ENCODE results near the gene KRT34.

Gene KRT34

DNA sequence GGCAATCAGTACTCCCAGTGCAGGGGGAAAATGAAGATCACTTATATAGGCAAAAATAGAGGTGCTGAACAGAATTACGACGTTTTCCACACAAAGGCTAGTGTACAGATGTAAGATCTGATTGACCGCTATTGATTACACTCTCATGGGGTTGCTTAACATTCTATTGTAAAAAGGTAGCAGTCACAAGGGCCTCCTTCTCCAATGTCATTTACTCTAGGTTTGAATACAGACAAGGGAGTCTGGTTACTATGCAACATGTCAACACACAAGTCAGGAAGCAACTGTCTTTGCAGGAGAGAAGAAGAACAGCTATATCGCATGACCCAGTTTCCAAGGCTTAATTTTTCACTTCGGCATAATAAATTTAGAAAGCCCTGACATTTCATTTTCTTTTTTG, 34.4 kb upstream of the KRT34 start:
- TF ChIP-seq JUND (IDR thresholded peaks at IDR 0.05; ENCODE audit: low read depth), result no peak
- in situ Hi-C loops (cut with HindIII; ENCODE audit: low pct_unique_long_range_greater_than_20kb, low sequenced_read_pairs), result no loop called here
- DNase-seq (ENCODE audit: low read depth in 1 of 2, low spot score in 1 of 2), result peak in 1 of 2 experiments; percentile 95

DNA sequence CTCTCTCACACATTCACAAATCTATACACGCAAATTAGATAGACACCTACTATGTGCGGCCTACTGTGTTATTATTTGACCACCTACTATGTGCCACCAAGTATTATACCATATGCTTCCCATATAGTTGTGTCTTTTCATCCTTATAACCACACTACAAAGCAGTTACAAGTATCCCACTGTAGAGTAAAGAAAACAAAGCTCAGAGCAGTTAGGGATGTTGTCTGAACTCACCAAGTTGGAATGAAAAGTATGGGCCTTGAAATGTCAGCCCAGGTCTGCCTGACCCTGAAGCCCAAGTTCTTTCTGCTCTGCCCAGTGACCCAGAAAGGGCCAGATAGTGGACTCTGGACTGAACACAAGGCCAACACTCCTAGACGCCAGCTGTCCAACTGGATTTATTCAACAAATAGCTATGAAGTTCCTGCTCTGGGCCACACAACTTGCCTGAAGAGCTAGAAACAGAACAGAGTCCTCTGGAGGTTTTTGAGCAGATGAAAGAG, 33.8 kb upstream of the KRT34 start:
- TF ChIP-seq JUND (IDR thresholded peaks at IDR 0.05; ENCODE audit: low read depth), result peak; percentile 98
- peak in 1 of 2 experiments; percentile 100 for DNase-seq (ENCODE audit: low read depth in 1 of 2, low spot score in 1 of 2)
- in situ Hi-C loops (cut with HindIII; ENCODE audit: low pct_unique_long_range_greater_than_20kb, low sequenced_read_pairs), result no loop called here

DNA sequence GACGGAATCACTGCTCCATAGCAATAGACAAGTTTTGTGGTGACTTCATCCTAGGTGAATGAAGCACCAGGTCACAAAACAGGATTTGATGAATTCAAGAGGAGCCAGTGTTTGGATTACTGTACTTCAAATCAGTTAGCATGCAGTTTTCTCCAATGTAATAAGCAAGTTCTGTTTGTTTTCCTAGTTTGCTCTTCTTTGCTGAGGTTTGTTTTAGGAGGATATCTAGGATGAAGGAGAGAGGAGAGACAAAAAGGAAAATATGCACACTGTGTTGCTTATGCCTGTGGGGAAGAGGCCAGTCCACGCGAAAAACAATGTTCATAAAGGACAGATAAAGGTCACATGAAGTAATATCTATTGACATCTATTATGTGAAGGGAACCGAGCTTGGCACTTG, 33.3 kb upstream of the KRT34 start:
- in situ Hi-C loops (cut with HindIII; ENCODE audit: low pct_unique_long_range_greater_than_20kb, low sequenced_read_pairs), result no loop called here
- TF ChIP-seq JUND (IDR thresholded peaks at IDR 0.05; ENCODE audit: low read depth), result peak; percentile 85; the same call in 1 of the 2 replicates

DNA sequence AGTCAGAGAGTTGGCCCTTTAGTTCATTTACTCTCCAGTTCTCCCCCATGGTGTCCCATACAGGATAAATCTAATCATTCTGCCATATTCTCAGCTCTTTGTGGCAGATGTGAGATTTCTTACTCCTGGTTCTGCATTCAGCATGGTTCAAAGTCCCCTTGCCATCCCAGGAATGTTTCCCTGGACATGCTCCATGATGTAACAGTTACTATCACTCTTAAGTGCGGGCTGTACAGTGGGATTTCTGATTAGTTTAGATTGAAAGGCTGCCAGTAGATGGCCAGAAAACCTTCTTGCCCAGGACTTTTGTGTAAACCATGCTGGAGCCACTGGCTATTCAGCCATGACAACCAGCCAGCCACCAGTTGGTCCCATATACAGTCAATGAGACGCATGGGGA, 31.9 kb upstream of the KRT34 start:
- no peak for DNase-seq (ENCODE audit: low read depth in 1 of 2, low spot score in 1 of 2)
- in situ Hi-C loops (cut with HindIII; ENCODE audit: low pct_unique_long_range_greater_than_20kb, low sequenced_read_pairs), result no loop called here
- no peak for TF ChIP-seq JUND (IDR thresholded peaks at IDR 0.05; ENCODE audit: low read depth)

More for the DNA sequence above, 33.3 kb upstream of the KRT34 start:
- DNase-seq (ENCODE audit: low read depth in 1 of 2, low spot score in 1 of 2), result peak in 1 of 2 experiments; percentile 99

DNA sequence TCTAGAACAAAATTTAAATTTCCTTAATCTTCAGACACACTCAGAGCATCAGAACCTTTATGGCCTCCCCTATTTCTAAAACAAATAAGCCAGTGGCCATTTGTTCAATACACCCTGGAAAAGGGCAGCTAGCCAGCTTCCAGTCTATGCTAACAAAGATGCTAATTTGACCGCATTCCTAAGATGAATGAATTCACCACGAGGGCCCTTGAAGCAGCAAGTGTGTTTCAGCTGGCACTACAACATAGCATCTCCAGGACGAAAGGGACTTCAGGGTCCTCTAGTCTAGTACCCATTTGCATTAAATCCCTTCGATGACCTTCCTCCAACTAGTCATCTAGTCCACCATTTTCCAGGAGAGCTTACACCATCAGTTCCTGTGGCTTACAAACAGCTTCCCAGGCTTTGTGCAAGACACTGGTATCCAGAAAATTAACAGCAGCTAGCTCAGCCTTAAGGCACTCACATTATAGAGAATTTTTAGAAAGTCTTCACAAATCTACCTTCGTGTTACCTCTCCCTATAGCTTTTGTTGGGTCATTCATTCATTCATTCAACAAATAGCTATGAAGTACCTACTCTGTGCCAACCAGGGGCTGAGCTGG, 31.3 kb upstream of the KRT34 start:
- in situ Hi-C loops (cut with HindIII; ENCODE audit: low pct_unique_long_range_greater_than_20kb, low sequenced_read_pairs), result no loop called here

DNA sequence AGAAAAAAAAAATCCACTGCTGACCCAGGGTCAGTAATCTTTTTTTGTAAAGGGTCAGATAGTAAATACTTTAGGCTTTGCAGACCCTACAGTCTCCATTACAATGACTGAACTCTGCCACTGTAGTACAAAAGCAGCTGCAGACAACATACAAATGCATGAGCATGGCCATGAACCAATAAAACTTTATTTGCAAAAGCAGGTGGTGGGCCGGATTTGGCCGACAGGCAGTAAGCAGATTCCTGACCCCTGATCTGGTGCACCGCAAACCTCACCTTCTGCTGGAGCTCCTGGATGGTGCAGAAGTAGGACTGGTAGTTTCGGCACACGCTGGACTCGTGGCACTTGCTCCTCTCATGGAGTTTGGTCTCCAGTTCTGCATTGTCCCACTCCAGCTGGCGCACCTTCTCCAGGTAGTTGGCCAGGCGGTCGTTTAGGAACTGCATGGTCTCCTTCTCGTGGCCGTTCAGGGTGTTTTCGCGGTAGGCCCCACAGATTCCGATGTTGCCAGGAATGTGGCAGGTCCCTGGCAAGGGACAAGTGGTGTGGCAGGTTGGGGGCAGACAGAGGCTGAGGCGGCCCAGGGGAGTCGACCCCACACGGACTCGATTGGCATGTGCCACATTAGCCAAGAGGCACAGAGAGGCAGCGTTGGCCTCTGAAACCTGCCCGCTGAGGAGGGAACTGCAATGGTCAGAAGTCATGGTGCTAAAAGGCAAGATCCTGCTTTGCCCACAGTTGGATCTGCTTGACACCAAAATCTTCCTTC, 29.1 kb upstream of the KRT34 start:
- in situ Hi-C loops (cut with HindIII; ENCODE audit: low pct_unique_long_range_greater_than_20kb, low sequenced_read_pairs), result no loop called here
- TF ChIP-seq JUND (IDR thresholded peaks at IDR 0.05; ENCODE audit: low read depth), result no peak
- no peak for DNase-seq (ENCODE audit: low read depth in 1 of 2, low spot score in 1 of 2)

More for the DNA sequence above, 31.3 kb upstream of the KRT34 start:
- no peak; the same call in 1 of the 2 replicates for TF ChIP-seq JUND (IDR thresholded peaks at IDR 0.05; ENCODE audit: low read depth)
- peak; percentile 62 to 98 for DNase-seq (ENCODE audit: low read depth in 1 of 2, low spot score in 1 of 2)

DNA sequence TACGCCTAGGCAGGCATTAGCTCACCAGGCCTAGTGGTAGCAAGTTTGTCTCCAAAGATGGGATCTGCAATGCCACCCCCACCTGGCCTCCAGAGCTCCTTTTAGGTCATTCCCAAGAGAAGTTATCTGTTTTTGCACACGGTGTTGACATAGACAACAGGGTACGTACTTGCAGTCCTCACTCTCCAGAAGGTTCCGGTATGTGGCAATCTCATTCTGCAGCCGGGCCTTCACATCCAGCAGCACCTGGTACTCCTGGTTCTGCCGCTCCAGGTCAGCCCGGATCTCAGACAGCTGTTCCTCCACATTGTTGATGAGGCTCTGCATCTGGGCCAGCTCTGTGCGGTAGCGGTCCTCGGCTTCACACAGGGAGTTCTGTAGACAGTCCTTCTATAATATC, 25.1 kb upstream of the KRT34 start:
- no peak for TF ChIP-seq JUND (IDR thresholded peaks at IDR 0.05; ENCODE audit: low read depth)
- in situ Hi-C loops (cut with HindIII; ENCODE audit: low pct_unique_long_range_greater_than_20kb, low sequenced_read_pairs), result no loop called here
- no peak for DNase-seq (ENCODE audit: low read depth in 1 of 2, low spot score in 1 of 2)

DNA sequence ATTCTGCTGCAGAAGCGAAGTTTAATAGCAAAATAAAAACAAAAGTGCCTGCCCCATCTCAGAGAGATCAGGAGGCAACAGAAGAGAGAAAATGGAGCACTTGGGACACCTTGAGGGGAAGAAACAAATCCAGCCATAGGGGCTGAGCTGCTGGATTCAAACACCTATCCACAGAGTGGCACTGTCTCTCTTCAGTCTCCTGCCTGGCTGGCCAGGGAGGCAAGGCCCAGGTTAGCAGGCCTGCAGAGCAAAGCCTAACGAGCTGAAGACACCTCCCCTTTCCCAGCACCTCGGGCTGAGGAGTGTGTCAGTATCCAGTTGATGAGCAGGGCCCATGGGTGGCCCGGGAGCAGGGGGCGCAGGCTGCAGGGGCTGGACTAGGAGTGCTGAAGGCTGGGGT, 24.1 kb upstream of the KRT34 start:
- peak; percentile 81 to 91 for DNase-seq (ENCODE audit: low read depth in 1 of 2, low spot score in 1 of 2)
- no peak for TF ChIP-seq JUND (IDR thresholded peaks at IDR 0.05; ENCODE audit: low read depth)
- in situ Hi-C loops (cut with HindIII; ENCODE audit: low pct_unique_long_range_greater_than_20kb, low sequenced_read_pairs), result no loop called here

DNA sequence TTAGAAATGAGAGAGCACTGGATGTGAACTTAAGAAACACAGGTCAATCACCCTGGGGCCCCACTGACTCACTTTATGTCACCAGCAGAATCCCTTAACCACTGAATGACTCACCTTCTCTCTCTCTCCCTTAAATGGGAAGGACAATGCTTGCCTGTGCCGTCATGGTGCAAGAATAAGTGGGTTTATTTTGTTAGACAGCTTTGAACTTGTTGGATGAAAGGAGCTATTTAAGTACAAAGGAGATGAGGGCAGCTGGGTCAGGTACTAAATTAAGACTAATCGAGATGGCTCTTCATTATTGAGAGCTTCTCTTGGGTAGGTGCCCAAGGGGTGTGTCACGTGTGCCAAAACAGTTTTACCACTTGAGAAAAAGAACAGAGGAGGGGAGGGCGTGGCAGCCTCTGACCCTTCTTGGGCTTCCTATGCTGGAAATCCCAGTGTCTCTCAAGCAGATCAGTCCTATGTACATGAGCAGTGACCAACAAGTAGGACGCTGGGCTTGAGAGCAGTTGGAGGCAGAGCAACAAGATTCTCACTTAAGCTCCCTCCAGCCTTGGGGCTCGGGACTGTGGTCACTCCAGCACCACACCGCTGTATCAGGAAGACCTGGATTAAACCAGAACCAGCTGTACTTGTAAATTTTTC, 22.0 kb upstream of the KRT34 start:
- no peak for TF ChIP-seq JUND (IDR thresholded peaks at IDR 0.05; ENCODE audit: low read depth)
- in situ Hi-C loops (cut with HindIII; ENCODE audit: low pct_unique_long_range_greater_than_20kb, low sequenced_read_pairs), result no loop called here
- no peak for DNase-seq (ENCODE audit: low read depth in 1 of 2, low spot score in 1 of 2)

DNA sequence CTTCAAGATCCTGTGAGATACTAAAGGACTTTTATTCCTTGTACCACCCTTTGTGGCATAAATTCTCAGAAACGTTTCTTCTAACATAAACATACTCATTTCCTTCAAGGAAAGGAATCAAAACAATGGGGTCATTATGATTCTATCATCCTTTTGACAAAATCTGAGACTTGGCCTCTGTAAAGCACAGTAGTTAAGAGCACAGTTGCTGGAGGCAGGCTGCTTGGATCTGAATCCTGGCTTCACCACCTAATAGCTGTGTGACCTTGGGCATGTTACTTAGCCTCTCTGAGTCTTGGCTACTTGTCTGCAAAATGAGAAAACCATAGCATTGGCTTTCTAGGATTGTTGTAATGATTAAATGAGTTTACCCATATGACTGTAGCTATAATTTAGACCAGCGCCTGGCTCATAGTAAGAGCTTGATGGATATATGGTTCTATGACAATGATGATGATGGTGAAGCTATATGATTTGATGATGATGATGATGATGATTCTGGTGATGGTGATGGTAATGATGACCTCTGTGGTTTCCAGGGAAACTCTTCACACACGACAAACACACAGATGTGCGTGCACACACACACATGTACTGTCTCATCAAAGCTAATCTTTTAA, 21.4 kb upstream of the KRT34 start:
- in situ Hi-C loops (cut with HindIII; ENCODE audit: low pct_unique_long_range_greater_than_20kb, low sequenced_read_pairs), result no loop called here
- DNase-seq (ENCODE audit: low read depth in 1 of 2, low spot score in 1 of 2), result no peak
- TF ChIP-seq JUND (IDR thresholded peaks at IDR 0.05; ENCODE audit: low read depth), result no peak

DNA sequence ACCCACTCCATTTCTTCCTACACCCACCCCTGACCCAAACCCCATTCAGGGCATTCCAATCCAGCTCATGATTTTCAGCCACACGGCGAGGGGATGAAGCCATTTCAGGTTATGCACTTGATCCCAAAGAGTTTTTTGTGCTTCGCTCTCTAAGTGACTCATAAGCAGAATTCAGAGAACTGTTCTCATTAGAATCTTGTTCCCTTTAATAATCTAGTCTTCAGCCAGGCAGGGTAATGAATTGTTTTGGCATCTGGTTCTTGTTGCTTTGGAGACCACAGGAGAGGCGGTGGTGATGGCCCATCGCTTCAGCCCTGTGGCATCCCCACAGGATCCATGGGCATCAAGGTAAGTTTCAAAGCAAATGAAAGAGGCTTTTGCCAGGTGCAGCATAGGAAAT, 20.1 kb upstream of the KRT34 start:
- in situ Hi-C loops (cut with HindIII; ENCODE audit: low pct_unique_long_range_greater_than_20kb, low sequenced_read_pairs), result no loop called here
- no peak for TF ChIP-seq JUND (IDR thresholded peaks at IDR 0.05; ENCODE audit: low read depth)
- DNase-seq (ENCODE audit: low read depth in 1 of 2, low spot score in 1 of 2), result no peak

DNA sequence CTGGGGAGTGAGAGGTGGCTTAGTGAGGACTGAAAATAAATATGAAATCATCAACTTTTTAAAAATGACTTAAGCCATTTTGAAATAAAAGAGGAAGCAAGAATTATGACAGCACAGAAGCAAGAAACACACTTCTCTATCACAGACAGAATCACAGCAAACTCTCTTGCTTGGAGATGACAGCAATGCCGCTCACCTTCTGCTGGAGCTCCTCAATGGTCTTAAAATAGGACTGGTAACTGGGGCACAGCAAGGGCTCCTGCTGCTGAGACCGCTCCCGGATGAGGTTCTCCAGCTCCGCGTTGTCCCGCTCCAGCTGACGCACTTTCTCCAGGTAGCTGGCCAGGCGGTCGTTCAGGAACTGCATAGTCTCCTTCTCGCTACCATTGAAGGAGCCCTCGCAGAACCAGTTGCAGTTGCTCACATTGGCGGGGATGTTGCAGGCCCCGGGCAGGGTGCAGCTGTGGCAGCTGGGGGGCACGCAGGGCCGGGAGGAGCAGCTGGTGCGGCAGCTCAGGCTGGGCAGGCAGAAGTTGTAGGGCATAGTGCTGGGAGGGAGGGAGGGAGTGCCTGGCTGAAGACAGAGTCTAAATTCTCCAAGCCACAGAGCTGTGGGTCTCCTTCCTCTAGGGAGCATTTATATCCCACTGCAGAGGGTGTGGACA, 15.0 kb upstream of the KRT34 start, which contains the start of gene KRT31:
KRT31 (minus strand) TSS at position 613 of the 665 bp plus-strand sequence; CDS start at position 544, 69 bp downstream.
- no peak for TF ChIP-seq JUND (IDR thresholded peaks at IDR 0.05; ENCODE audit: low read depth)
- in situ Hi-C loops (cut with HindIII; ENCODE audit: low pct_unique_long_range_greater_than_20kb, low sequenced_read_pairs), result no loop called here
- no peak for DNase-seq (ENCODE audit: low read depth in 1 of 2, low spot score in 1 of 2)
